ENCODE results near the gene DHX57. TPM values are rescaled to one million over a fixed set of nuclear protein-coding genes. Genes with fewer than 3 reads are reported as not detected.

Gene DHX57
- total and polyA plus RNA-seq, 2 donors (not counting 3 experiments of a cell fraction or from before 2014, with no cell fraction given), result 8.7 to 28.2 TPM

DNA sequence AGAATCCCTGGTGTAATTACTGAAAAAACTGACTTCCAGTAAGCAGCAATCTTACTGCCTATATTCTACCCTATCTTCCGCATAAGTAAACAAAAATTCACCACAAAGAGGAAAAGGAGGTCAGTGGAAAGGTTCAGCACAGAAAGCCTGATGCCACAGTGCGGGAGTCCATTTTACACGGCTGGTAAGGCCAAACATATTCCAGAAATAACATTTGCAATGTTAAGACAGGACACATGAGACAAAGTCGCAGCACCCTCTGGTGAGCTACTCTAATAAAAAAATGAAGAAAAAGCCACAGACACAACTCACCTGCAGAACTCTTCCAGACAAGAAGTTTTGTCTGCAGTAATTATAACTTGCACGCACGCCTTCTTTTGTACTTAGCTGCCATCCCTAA lies 57.2 kb downstream of the DHX57 start:
- H3K79me2 ChIP-seq (ENCODE audit: control insufficient read depth, insufficient read depth, low read length), result no peaks in the 10 kb centered on the region
- ChIA-PET CTCF (interaction anchor here (0.7 to 1.3 kb wide), 3 partner anchors 13 to 216 kb away, joined by 3 to 5 read pairs (median 3); partner anchors contain the start of gene HNRNPLL), POLR2A (interaction anchor here (1.3 kb wide), 1 partner anchor 67 kb away, joined by 3 read pairs; the partner anchor contains the start of gene SRSF7)
- FAIRE-seq (no peak), DNase-seq (ENCODE audit: low read depth, low spot score) (no peak)
- no peaks in the 10 kb centered on the region for H3K27me3 ChIP-seq (ENCODE audit: control insufficient read depth in 2 of 2, insufficient read depth in 2 of 2, low read length in 2 of 2)
- dilution Hi-C loops (cut with MboI; ENCODE audit: extremely low pct_ligation_motif_present, low sequenced_read_pairs) (no loop called here), intact Hi-C loops (cut with micrococcal nuclease) (no loop called here)
- TF ChIP-seq POLR2A (IDR thresholded peaks at IDR 0.05; ENCODE audit: low read depth, low read length), result no peak
- no peak for TF ChIP-seq POLR2AphosphoS5 (IDR thresholded peaks at IDR 0.05; ENCODE audit: insufficient read depth, low read depth, low read length)
- TF ChIP-seq GATA2 (IDR thresholded peaks at IDR 0.05; ENCODE audit: insufficient read depth, insufficient read length, low read depth, low read length), result no peak
- TF ChIP-seq, protein P1, sequence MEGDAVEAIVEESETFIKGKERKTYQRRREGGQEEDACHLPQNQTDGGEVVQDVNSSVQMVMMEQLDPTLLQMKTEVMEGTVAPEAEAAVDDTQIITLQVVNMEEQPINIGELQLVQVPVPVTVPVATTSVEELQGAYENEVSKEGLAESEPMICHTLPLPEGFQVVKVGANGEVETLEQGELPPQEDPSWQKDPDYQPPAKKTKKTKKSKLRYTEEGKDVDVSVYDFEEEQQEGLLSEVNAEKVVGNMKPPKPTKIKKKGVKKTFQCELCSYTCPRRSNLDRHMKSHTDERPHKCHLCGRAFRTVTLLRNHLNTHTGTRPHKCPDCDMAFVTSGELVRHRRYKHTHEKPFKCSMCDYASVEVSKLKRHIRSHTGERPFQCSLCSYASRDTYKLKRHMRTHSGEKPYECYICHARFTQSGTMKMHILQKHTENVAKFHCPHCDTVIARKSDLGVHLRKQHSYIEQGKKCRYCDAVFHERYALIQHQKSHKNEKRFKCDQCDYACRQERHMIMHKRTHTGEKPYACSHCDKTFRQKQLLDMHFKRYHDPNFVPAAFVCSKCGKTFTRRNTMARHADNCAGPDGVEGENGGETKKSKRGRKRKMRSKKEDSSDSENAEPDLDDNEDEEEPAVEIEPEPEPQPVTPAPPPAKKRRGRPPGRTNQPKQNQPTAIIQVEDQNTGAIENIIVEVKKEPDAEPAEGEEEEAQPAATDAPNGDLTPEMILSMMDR (IDR thresholded peaks at IDR 0.05; ENCODE audit: extremely low read depth in 1 of 2, insufficient read depth in 1 of 2, low read depth in 1 of 2, low read length in 2 of 2), result no peak
- no peak for TF ChIP-seq JUN (IDR thresholded peaks at IDR 0.05; ENCODE audit: borderline replicate concordance, insufficient read depth, insufficient read length, low read depth)
- H3K36me3 ChIP-seq (ENCODE audit: control insufficient read depth in 2 of 2, extremely low read depth in 1 of 2, insufficient read depth in 2 of 2, low read length in 2 of 2), result peaks cover 0 to 10% of the 10 kb centered on the region in 2 experiments
- BruUV-seq (replicated peaks), result no TSS peak
- H3K9me3 ChIP-seq (replicated peaks; ENCODE audit: control insufficient read depth, insufficient read depth, low read length), result no peaks in the 10 kb centered on the region
- no peaks in the 10 kb centered on the region for H4K20me1 ChIP-seq (replicated peaks; ENCODE audit: control insufficient read depth, extremely low read depth, insufficient read depth, low read length)
- no peak overlapping the region for H3K4me2 ChIP-seq (ENCODE audit: insufficient read depth, low read length)
- no peaks in the 10 kb centered on the region for H3K9me1 ChIP-seq (replicated peaks; ENCODE audit: control insufficient read depth, extremely low read depth, insufficient read depth, low read length)
- no peak overlapping the region for H3K4me3 ChIP-seq (replicated peaks in 1 of 3; ENCODE audit: insufficient read depth in 1 of 3, low read depth in 1 of 3, low read length in 3 of 3)
- peaks cover 5% of the 10 kb centered on the region for H3K4me1 ChIP-seq (ENCODE audit: control insufficient read depth, extremely low read depth, insufficient read depth, low read length)
- H3K9ac ChIP-seq (replicated peaks; ENCODE audit: extremely low read depth, insufficient read depth, low read length), result no peak overlapping the region
- no peak overlapping the region for H3K27ac ChIP-seq (ENCODE audit: insufficient read depth, low read depth, low read length)
- no peak overlapping the region for H2AFZ ChIP-seq (ENCODE audit: low read depth, low read length)

DNA sequence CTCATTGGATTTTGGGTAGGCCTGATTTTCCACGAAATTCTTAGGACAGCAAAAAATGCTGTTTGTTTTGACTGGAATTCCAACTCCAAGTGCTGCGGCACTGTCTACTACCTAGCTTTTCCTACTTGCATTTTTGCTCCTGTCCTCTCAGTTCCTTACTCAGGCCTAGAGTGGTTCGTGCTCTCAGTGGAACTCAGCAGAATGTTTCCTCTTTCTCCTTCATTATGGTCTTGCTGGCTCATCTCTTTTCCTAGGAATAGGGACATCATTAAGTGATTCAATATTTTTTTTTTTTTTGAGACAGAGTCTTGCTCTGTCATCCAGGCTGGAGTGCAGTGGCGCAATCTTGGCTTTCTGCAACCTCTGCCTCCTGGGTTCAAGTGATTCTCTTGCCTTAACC lies 59.8 kb downstream of the DHX57 start:
- H3K4me2 ChIP-seq (ENCODE audit: insufficient read depth, low read length), result peak overlapping the region; percentile 21
- no peak overlapping the region for H3K27ac ChIP-seq (ENCODE audit: insufficient read depth, low read depth, low read length)
- dilution Hi-C loops (cut with MboI; ENCODE audit: extremely low pct_ligation_motif_present, low sequenced_read_pairs), result no loop called here
- intact Hi-C loops (cut with micrococcal nuclease), result no loop called here
- no peaks in the 10 kb centered on the region for H3K79me2 ChIP-seq (ENCODE audit: control insufficient read depth, insufficient read depth, low read length)
- FAIRE-seq (no peak), DNase-seq (ENCODE audit: low read depth, low spot score) (no peak)
- CTCF ChIA-PET, result no interaction called here
- no peaks in the 10 kb centered on the region for H3K27me3 ChIP-seq (ENCODE audit: control insufficient read depth in 2 of 2, insufficient read depth in 2 of 2, low read length in 2 of 2)
- H3K9ac ChIP-seq (replicated peaks; ENCODE audit: extremely low read depth, insufficient read depth, low read length), result no peak overlapping the region
- H3K4me1 ChIP-seq (ENCODE audit: control insufficient read depth, extremely low read depth, insufficient read depth, low read length), result peaks cover 5% of the 10 kb centered on the region
- H3K4me3 ChIP-seq (replicated peaks in 1 of 3; ENCODE audit: insufficient read depth in 1 of 3, low read depth in 1 of 3, low read length in 3 of 3), result no peak overlapping the region
- no peaks in the 10 kb centered on the region for H3K9me1 ChIP-seq (replicated peaks; ENCODE audit: control insufficient read depth, extremely low read depth, insufficient read depth, low read length)
- no peaks in the 10 kb centered on the region for H4K20me1 ChIP-seq (replicated peaks; ENCODE audit: control insufficient read depth, extremely low read depth, insufficient read depth, low read length)
- H3K36me3 ChIP-seq (ENCODE audit: control insufficient read depth in 2 of 2, extremely low read depth in 1 of 2, insufficient read depth in 2 of 2, low read length in 2 of 2), result peaks cover 6 to 8% of the 10 kb centered on the region in 2 experiments
- H3K9me3 ChIP-seq (replicated peaks; ENCODE audit: control insufficient read depth, insufficient read depth, low read length), result no peaks in the 10 kb centered on the region
- POLR2A ChIA-PET, result no interaction called here
- no peak overlapping the region for H2AFZ ChIP-seq (ENCODE audit: low read depth, low read length)
- BruUV-seq (replicated peaks), result no TSS peak
- no peak for TF ChIP-seq FOS (IDR thresholded peaks at IDR 0.05; ENCODE audit: borderline replicate concordance, insufficient read depth, low read length)
- TF ChIP-seq POLR2A (IDR thresholded peaks at IDR 0.05; ENCODE audit: low read depth, low read length), result no peak
- no peak for TF ChIP-seq GATA2 (IDR thresholded peaks at IDR 0.05; ENCODE audit: insufficient read depth, insufficient read length, low read depth, low read length)
- TF ChIP-seq MAX (IDR thresholded peaks at IDR 0.05; ENCODE audit: insufficient read depth, insufficient read length), result no peak
- no peak for TF ChIP-seq EZH2 (IDR thresholded peaks at IDR 0.05; ENCODE audit: borderline replicate concordance, low read depth, low read length, severe bottlenecking)
- TF ChIP-seq POLR2AphosphoS5 (IDR thresholded peaks at IDR 0.05; ENCODE audit: insufficient read depth, low read depth, low read length), result no peak
- TF ChIP-seq, protein P1 (IDR thresholded peaks at IDR 0.05; ENCODE audit: extremely low read depth in 1 of 2, insufficient read depth in 1 of 2, low read depth in 1 of 2, low read length in 2 of 2), result no peak
- TF ChIP-seq MYC (IDR thresholded peaks at IDR 0.05; ENCODE audit: low read depth, low read length), result no peak
- no peak for TF ChIP-seq JUN (IDR thresholded peaks at IDR 0.05; ENCODE audit: borderline replicate concordance, insufficient read depth, insufficient read length, low read depth)
